ENCODE results near the gene BLOC1S1.

The BLOC1S1 gene

GRCh38 chr12:55715833-55716581, at the start of gene BLOC1S1:
BLOC1S1 (plus strand) TSS chr12:55716046; CDS start chr12:55716052, 6 bp downstream.
- in situ Hi-C loops (cut with MboI; ENCODE audit: low sequenced_read_pairs), result no loop called here

GRCh38 chr12:55666508-55666907, 49.3 kb upstream of the BLOC1S1 start:
- in situ Hi-C loops (cut with MboI; ENCODE audit: low sequenced_read_pairs), result no loop called here

GRCh38 chr12:55670276-55670675, 45.6 kb upstream of the BLOC1S1 start:
- in situ Hi-C loops (cut with MboI; ENCODE audit: low sequenced_read_pairs), result no loop called here

- in situ Hi-C loops (cut with MboI; ENCODE audit: low sequenced_read_pairs), result no loop called here
Measured at GRCh38 chr12:55671746-55672145, 44.1 kb upstream of the BLOC1S1 start.

- in situ Hi-C loops (cut with MboI; ENCODE audit: low sequenced_read_pairs), result no loop called here
Measured at GRCh38 chr12:55673638-55674037, 42.2 kb upstream of the BLOC1S1 start.

GRCh38 chr12:55675666-55676065, 40.2 kb upstream of the BLOC1S1 start:
- in situ Hi-C loops (cut with MboI; ENCODE audit: low sequenced_read_pairs), result no loop called here

- in situ Hi-C loops (cut with MboI; ENCODE audit: low sequenced_read_pairs), result no loop called here
Measured at GRCh38 chr12:55676707-55677106, 39.1 kb upstream of the BLOC1S1 start.

GRCh38 chr12:55679691-55680090, 36.2 kb upstream of the BLOC1S1 start:
- in situ Hi-C loops (cut with MboI; ENCODE audit: low sequenced_read_pairs), result no loop called here

GRCh38 chr12:55681142-55682077, 34.4 kb upstream of the BLOC1S1 start:
- in situ Hi-C loops (cut with MboI; ENCODE audit: low sequenced_read_pairs), result no loop called here

- in situ Hi-C loops (cut with MboI; ENCODE audit: low sequenced_read_pairs), result no loop called here
Measured at GRCh38 chr12:55682087-55682796, 33.6 kb upstream of the BLOC1S1 start.

- in situ Hi-C loops (cut with MboI; ENCODE audit: low sequenced_read_pairs), result no loop called here
Measured at GRCh38 chr12:55683676-55684075, 32.2 kb upstream of the BLOC1S1 start.

GRCh38 chr12:55684761-55685370, 31.0 kb upstream of the BLOC1S1 start:
- in situ Hi-C loops (cut with MboI; ENCODE audit: low sequenced_read_pairs), result no loop called here

- in situ Hi-C loops (cut with MboI; ENCODE audit: low sequenced_read_pairs), result no loop called here
Measured at GRCh38 chr12:55685671-55686070, 30.2 kb upstream of the BLOC1S1 start.

GRCh38 chr12:55686366-55687010, 29.4 kb upstream of the BLOC1S1 start:
- in situ Hi-C loops (cut with MboI; ENCODE audit: low sequenced_read_pairs), result no loop called here

- in situ Hi-C loops (cut with MboI; ENCODE audit: low sequenced_read_pairs), result no loop called here
Measured at GRCh38 chr12:55687746-55688145, 28.1 kb upstream of the BLOC1S1 start.

- in situ Hi-C loops (cut with MboI; ENCODE audit: low sequenced_read_pairs), result no loop called here
Measured at GRCh38 chr12:55688716-55689655, 26.9 kb upstream of the BLOC1S1 start.

- in situ Hi-C loops (cut with MboI; ENCODE audit: low sequenced_read_pairs), result no loop called here
Measured at GRCh38 chr12:55692631-55693322, 23.1 kb upstream of the BLOC1S1 start.

GRCh38 chr12:55693323-55694187, 22.3 kb upstream of the BLOC1S1 start:
- in situ Hi-C loops (cut with MboI; ENCODE audit: low sequenced_read_pairs), result no loop called here
